Measurements from ENCODE around the gene FGD3.

DNA sequence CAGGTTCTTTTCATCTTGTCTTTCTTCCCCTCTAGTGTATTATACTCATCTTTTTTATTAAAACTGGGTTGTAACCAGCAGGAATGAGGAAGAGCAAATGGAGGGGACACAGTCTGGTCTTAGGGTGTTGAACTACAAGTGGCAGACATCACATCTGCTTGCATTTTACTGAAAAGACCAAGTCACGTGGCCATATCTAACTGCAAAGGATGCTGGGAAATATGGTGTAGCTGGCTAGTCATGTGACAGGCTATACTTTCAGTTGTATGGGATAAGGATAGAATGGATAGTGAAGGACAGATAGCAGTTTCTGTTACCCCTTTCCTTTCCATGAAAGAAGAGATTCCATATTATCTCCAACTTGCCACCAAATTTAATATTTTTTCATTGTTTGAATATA, 13.0 kb upstream of the FGD3 start:
- no peak for TF ChIP-seq POLR2A (IDR thresholded peaks at IDR 0.05)
- TF ChIP-seq, protein P1, sequence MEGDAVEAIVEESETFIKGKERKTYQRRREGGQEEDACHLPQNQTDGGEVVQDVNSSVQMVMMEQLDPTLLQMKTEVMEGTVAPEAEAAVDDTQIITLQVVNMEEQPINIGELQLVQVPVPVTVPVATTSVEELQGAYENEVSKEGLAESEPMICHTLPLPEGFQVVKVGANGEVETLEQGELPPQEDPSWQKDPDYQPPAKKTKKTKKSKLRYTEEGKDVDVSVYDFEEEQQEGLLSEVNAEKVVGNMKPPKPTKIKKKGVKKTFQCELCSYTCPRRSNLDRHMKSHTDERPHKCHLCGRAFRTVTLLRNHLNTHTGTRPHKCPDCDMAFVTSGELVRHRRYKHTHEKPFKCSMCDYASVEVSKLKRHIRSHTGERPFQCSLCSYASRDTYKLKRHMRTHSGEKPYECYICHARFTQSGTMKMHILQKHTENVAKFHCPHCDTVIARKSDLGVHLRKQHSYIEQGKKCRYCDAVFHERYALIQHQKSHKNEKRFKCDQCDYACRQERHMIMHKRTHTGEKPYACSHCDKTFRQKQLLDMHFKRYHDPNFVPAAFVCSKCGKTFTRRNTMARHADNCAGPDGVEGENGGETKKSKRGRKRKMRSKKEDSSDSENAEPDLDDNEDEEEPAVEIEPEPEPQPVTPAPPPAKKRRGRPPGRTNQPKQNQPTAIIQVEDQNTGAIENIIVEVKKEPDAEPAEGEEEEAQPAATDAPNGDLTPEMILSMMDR (IDR thresholded peaks at IDR 0.05), result no peak
